GM23338 (cell line): ENCODE results near the gene MRLN. TPM values are rescaled to one million over a fixed set of nuclear protein-coding genes. Genes with fewer than 3 reads are reported as not detected.

Source experiments
- ATAC-seq: fragments of 200-7000 bp; cut with Tn5 transposase; 3 replicates; pipeline ENCODE4 v1.9.1; 2020
- DNase-seq: peaks from one replicate; pipeline ENCODE4 v3.0.0-alpha.2; 2015; ENCODE audit warnings: low spot score
- H2AFZ ChIP-seq: fragments of 200-600 bp; sonication (generic); 2 replicates; pipeline ENCODE4 v1.8.0; 2016; ENCODE audit warnings: antibody characterized with exemption, mild to moderate bottlenecking, moderate library complexity
- H3F3A ChIP-seq: fragments of 200-600 bp; sonication (generic); replicated peaks from 2 replicates; pipeline ENCODE4 v1.8.0; 2017; ENCODE audit warnings: antibody characterized with exemption, mixed run types, low read depth
- H3K27ac ChIP-seq: fragments of 200-600 bp; sonication (generic); 2 replicates; pipeline ENCODE4 v1.6.1; 2016; ENCODE audit warnings: low read depth
- H3K27me3 ChIP-seq: fragments of 200-600 bp; sonication (generic); 2 replicates; pipeline ENCODE4 v1.8.0; 2016; ENCODE audit warnings: mild to moderate bottlenecking, mixed run types, moderate library complexity; ENCODE audit not compliant: insufficient read depth
- H3K36me3 ChIP-seq: fragments of 200-600 bp; sonication (generic); 2 replicates; pipeline ENCODE4 v1.8.0; 2016; ENCODE audit warnings: mild to moderate bottlenecking; ENCODE audit not compliant: insufficient read depth
- H3K4me1 ChIP-seq: fragments of 200-600 bp; sonication (generic); 2 replicates; pipeline ENCODE4 v1.8.0; 2016; ENCODE audit warnings: mild to moderate bottlenecking, moderate library complexity; ENCODE audit not compliant: insufficient read depth
- H3K4me2 ChIP-seq: fragments of 200-600 bp; sonication (generic); 2 replicates; pipeline ENCODE4 v1.7.1; 2017; ENCODE audit warnings: mixed run types
- H3K4me3 ChIP-seq: fragments of 200-600 bp; sonication (generic); 2 replicates; pipeline ENCODE4 v1.6.1; 2016; ENCODE audit warnings: mixed run types
- H3K79me2 ChIP-seq: fragments of 200-600 bp; sonication (generic); replicated peaks from 2 replicates; pipeline ENCODE4 v1.8.0; 2017; ENCODE audit warnings: mild to moderate bottlenecking; ENCODE audit not compliant: insufficient read depth
- H3K9me2 ChIP-seq: fragments of 200-600 bp; sonication (generic); 2 replicates; pipeline ENCODE4 v1.8.0; 2017; ENCODE audit not compliant: insufficient read depth
- H4K20me1 ChIP-seq: fragments of 200-600 bp; sonication (generic); replicated peaks from 2 replicates; pipeline ENCODE4 v1.8.0; 2017; ENCODE audit warnings: mild to moderate bottlenecking; ENCODE audit not compliant: insufficient read depth
- H3K27ac Mint-ChIP-seq: 2 replicates; pipeline ENCODE4 v1.8.0; 2020; ENCODE audit warnings: inconsistent platforms, mild to moderate bottlenecking, moderate library complexity, mixed read lengths
- H3K27me3 Mint-ChIP-seq: 3 replicates; pipeline ENCODE4 v1.8.0; 2022; ENCODE audit warnings: low read depth, mild to moderate bottlenecking, moderate library complexity, mixed read lengths, inconsistent platforms; ENCODE audit not compliant: insufficient read depth, poor library complexity
- H3K36me3 Mint-ChIP-seq: 3 replicates; pipeline ENCODE4 v1.8.0; 2021; ENCODE audit warnings: low read depth, mild to moderate bottlenecking, inconsistent platforms, moderate library complexity, mixed read lengths
- H3K4me1 Mint-ChIP-seq: 3 replicates; pipeline ENCODE4 v1.8.0; 2020; ENCODE audit warnings: mild to moderate bottlenecking, inconsistent platforms, mixed read lengths
- H3K4me3 Mint-ChIP-seq: 3 replicates; pipeline ENCODE4 v1.8.0; 2021; ENCODE audit warnings: moderate library complexity, mild to moderate bottlenecking, inconsistent platforms, mixed read lengths
- H3K9me3 Mint-ChIP-seq: 3 replicates; pipeline ENCODE4 v1.8.0; 2020; ENCODE audit warnings: moderate library complexity, mild to moderate bottlenecking, inconsistent platforms, mixed read lengths
- CREB1 ChIP-seq: fragments of 250-450 bp; sonication (Bioruptor Pico); IDR thresholded peaks from 2 replicates; pipeline ENCODE4 v1.5.0; 2020; ENCODE audit warnings: low read depth, mild to moderate bottlenecking, moderate library complexity
- ETS1 ChIP-seq: IDR thresholded peaks from 2 replicates; pipeline ENCODE4 v1.6.1; 2016; ENCODE audit warnings: antibody characterized with exemption
- JUNB ChIP-seq: IDR thresholded peaks from one replicate; pipeline ENCODE4 v1.6.1; 2016; ENCODE audit warnings: antibody characterized with exemption; ENCODE audit not compliant: unreplicated experiment
- NANOG ChIP-seq: IDR thresholded peaks from 2 replicates; pipeline ENCODE4 v1.6.1; 2016; ENCODE audit warnings: antibody characterized with exemption, borderline replicate concordance
- POLR2AphosphoS5 ChIP-seq: IDR thresholded peaks from 2 replicates; pipeline ENCODE4 v1.6.1; 2016; ENCODE audit warnings: antibody characterized with exemption, low read depth
- STAT1 ChIP-seq: IDR thresholded peaks from one replicate; pipeline ENCODE4 v1.6.1; 2016; ENCODE audit warnings: antibody characterized with exemption; ENCODE audit not compliant: unreplicated experiment
- polyA plus RNA-seq: library from polyadenylated mRNA; unstranded; fragments of >200 nt; fragmentation: Nextera tagmentation; extraction: Ambion mirVana; gene quantifications from 2 replicates; pipeline ENCODE4 v1.2.1, GENCODE V29; 2016
- total RNA-seq: library from RNA; depleted of rRNA; stranded (reverse); fragments of >200 nt; shearing (Covaris generic); gene quantifications from 2 replicates; pipeline ENCODE4 v1.2.3, GENCODE V29; 2014
- TF ChIP-seq, protein P1 (sequence below): fragments of 250-450 bp; sonication (Bioruptor Pico); IDR thresholded peaks from 2 replicates; pipeline ENCODE4 v1.5.0; 2020; ENCODE audit warnings: mild to moderate bottlenecking, moderate library complexity

Gene MRLN
- total and polyA plus RNA-seq, 2 experiments from 2014 or later: not detected

- H3K27me3 ChIP-seq: no peaks in the 10 kb centered on the region
- H3K9me3 Mint-ChIP-seq: no peaks in the 10 kb centered on the region; the same call in 2 of the 3 replicates
- H3K4me3 Mint-ChIP-seq: no peak overlapping the region
- H3K79me2 ChIP-seq: no peaks in the 10 kb centered on the region
- TF ChIP-seq CREB1 (CRISPR knock-in tag): no peak
- peaks cover 10% of the 10 kb centered on the region for H3K36me3 Mint-ChIP-seq
- no peaks in the 10 kb centered on the region for H4K20me1 ChIP-seq
- no peak for DNase-seq
- peaks cover 2% of the 10 kb centered on the region for H3K27me3 Mint-ChIP-seq
- no peaks in the 10 kb centered on the region; the same call in 1 of the 2 replicates for H3K9me2 ChIP-seq
- H2AFZ ChIP-seq: no peak overlapping the region
- no peak overlapping the region for H3K4me3 ChIP-seq
- H3K36me3 ChIP-seq: no peaks in the 10 kb centered on the region
- no peak overlapping the region; the same call in 1 of the 2 replicates for H3K27ac Mint-ChIP-seq
- H3K27ac ChIP-seq: no peak overlapping the region
- H3K4me1 Mint-ChIP-seq: peaks cover 7% of the 10 kb centered on the region; the same call in 2 of the 3 replicates
- no peak for ATAC-seq
- H3K4me2 ChIP-seq: no peak overlapping the region
- no peaks in the 10 kb centered on the region for H3K4me1 ChIP-seq
- H3F3A ChIP-seq: no peaks in the 10 kb centered on the region
These were observed 61.1 kb downstream of the MRLN start for GRCh38 chr10:59692113-59692512.

- no peak for ATAC-seq
- Histone ChIP-seq H4K20me1 (no peaks in the 10 kb centered on the region), H3F3A (no peaks in the 10 kb centered on the region), H2AFZ (no peak overlapping the region), H3K4me3 (no peak overlapping the region), H3K27ac (no peak overlapping the region), H3K79me2 (no peaks in the 10 kb centered on the region), H3K4me2 (no peak overlapping the region), H3K27me3 (no peaks in the 10 kb centered on the region), H3K36me3 (no peaks in the 10 kb centered on the region), H3K4me1 (no peaks in the 10 kb centered on the region), H3K9me2 (no peaks in the 10 kb centered on the region; the same call in 1 of the 2 replicates)
- Mint-ChIP-seq H3K9me3 (no peaks in the 10 kb centered on the region), H3K27me3 (peaks cover 4% of the 10 kb centered on the region), H3K4me3 (no peak overlapping the region), H3K36me3 (no peaks in the 10 kb centered on the region), H3K4me1 (peaks cover 7% of the 10 kb centered on the region; the same call in 2 of the 3 replicates), H3K27ac (no peak overlapping the region)
- no peak for DNase-seq
- TF ChIP-seq JUNB (no peak), POLR2AphosphoS5 (no peak), NANOG (no peak), STAT1 (no peak), ETS1 (no peak)
- TF ChIP-seq, protein P1, sequence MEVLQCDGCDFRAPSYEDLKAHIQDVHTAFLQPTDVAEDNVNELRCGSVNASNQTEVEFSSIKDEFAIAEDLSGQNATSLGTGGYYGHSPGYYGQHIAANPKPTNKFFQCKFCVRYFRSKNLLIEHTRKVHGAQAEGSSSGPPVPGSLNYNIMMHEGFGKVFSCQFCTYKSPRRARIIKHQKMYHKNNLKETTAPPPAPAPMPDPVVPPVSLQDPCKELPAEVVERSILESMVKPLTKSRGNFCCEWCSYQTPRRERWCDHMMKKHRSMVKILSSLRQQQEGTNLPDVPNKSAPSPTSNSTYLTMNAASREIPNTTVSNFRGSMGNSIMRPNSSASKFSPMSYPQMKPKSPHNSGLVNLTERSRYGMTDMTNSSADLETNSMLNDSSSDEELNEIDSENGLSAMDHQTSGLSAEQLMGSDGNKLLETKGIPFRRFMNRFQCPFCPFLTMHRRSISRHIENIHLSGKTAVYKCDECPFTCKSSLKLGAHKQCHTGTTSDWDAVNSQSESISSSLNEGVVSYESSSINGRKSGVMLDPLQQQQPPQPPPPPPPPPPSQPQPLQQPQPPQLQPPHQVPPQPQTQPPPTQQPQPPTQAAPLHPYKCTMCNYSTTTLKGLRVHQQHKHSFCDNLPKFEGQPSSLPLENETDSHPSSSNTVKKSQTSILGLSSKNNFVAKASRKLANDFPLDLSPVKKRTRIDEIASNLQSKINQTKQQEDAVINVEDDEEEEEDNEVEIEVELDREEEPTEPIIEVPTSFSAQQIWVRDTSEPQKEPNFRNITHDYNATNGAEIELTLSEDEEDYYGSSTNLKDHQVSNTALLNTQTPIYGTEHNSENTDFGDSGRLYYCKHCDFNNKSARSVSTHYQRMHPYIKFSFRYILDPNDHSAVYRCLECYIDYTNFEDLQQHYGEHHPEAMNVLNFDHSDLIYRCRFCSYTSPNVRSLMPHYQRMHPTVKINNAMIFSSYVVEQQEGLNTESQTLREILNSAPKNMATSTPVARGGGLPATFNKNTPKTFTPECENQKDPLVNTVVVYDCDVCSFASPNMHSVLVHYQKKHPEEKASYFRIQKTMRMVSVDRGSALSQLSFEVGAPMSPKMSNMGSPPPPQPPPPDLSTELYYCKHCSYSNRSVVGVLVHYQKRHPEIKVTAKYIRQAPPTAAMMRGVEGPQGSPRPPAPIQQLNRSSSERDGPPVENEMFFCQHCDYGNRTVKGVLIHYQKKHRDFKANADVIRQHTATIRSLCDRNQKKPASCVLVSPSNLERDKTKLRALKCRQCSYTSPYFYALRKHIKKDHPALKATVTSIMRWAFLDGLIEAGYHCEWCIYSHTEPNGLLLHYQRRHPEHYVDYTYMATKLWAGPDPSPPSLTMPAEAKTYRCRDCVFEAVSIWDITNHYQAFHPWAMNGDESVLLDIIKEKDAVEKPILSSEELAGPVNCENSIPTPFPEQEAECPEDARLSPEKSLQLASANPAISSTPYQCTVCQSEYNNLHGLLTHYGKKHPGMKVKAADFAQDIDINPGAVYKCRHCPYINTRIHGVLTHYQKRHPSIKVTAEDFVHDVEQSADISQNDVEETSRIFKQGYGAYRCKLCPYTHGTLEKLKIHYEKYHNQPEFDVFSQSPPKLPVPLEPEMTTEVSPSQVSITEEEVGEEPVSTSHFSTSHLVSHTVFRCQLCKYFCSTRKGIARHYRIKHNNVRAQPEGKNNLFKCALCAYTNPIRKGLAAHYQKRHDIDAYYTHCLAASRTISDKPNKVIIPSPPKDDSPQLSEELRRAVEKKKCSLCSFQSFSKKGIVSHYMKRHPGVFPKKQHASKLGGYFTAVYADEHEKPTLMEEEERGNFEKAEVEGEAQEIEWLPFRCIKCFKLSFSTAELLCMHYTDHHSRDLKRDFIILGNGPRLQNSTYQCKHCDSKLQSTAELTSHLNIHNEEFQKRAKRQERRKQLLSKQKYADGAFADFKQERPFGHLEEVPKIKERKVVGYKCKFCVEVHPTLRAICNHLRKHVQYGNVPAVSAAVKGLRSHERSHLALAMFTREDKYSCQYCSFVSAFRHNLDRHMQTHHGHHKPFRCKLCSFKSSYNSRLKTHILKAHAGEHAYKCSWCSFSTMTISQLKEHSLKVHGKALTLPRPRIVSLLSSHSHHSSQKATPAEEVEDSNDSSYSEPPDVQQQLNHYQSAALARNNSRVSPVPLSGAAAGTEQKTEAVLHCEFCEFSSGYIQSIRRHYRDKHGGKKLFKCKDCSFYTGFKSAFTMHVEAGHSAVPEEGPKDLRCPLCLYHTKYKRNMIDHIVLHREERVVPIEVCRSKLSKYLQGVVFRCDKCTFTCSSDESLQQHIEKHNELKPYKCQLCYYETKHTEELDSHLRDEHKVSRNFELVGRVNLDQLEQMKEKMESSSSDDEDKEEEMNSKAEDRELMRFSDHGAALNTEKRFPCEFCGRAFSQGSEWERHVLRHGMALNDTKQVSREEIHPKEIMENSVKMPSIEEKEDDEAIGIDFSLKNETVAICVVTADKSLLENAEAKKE: no peak
These were observed 64.3 kb downstream of the MRLN start for GRCh38 chr10:59688921-59689351.
